NT2/D1 (cell line): ENCODE data around the gene NKAIN2.

Experiments used
- SUZ12 ChIP-seq: IDR thresholded peaks from 2 replicates; pipeline ENCODE4 v1.6.1; 2011; ENCODE audit not compliant: insufficient read length, insufficient read depth; ENCODE audit errors: extremely low read depth
- YY1 ChIP-seq: IDR thresholded peaks from 2 replicates; pipeline ENCODE4 v1.6.1; 2011; ENCODE audit not compliant: insufficient read length, insufficient read depth
- ZNF274 ChIP-seq: IDR thresholded peaks from 2 replicates; pipeline ENCODE4 v1.6.1; 2011; ENCODE audit warnings: mild to moderate bottlenecking, low read depth, low read length

GRCh38 chr6:124078169-124078568 lies 274.5 kb downstream of the NKAIN2 start:
- no peak for TF ChIP-seq SUZ12
- no peak for TF ChIP-seq ZNF274
- no peak for TF ChIP-seq YY1
